GM23338 (cell line): ENCODE results near the gene UCHL1. TPM values are rescaled to one million over a fixed set of nuclear protein-coding genes. Genes with fewer than 3 reads are reported as not detected.

Source experiments
- ATAC-seq: fragments of 200-7000 bp; cut with Tn5 transposase; 3 replicates; pipeline ENCODE4 v1.9.1; 2020
- DNase-seq: peaks from one replicate; pipeline ENCODE4 v3.0.0-alpha.2; 2015; ENCODE audit warnings: low spot score
- H2AFZ ChIP-seq: fragments of 200-600 bp; sonication (generic); 2 replicates; pipeline ENCODE4 v1.8.0; 2016; ENCODE audit warnings: antibody characterized with exemption, mild to moderate bottlenecking, moderate library complexity
- H3F3A ChIP-seq: fragments of 200-600 bp; sonication (generic); replicated peaks from 2 replicates; pipeline ENCODE4 v1.8.0; 2017; ENCODE audit warnings: antibody characterized with exemption, mixed run types, low read depth
- H3K27ac ChIP-seq: fragments of 200-600 bp; sonication (generic); 2 replicates; pipeline ENCODE4 v1.6.1; 2016; ENCODE audit warnings: low read depth
- H3K27me3 ChIP-seq: fragments of 200-600 bp; sonication (generic); 2 replicates; pipeline ENCODE4 v1.8.0; 2016; ENCODE audit warnings: mild to moderate bottlenecking, mixed run types, moderate library complexity; ENCODE audit not compliant: insufficient read depth
- H3K36me3 ChIP-seq: fragments of 200-600 bp; sonication (generic); 2 replicates; pipeline ENCODE4 v1.8.0; 2016; ENCODE audit warnings: mild to moderate bottlenecking; ENCODE audit not compliant: insufficient read depth
- H3K4me1 ChIP-seq: fragments of 200-600 bp; sonication (generic); 2 replicates; pipeline ENCODE4 v1.8.0; 2016; ENCODE audit warnings: mild to moderate bottlenecking, moderate library complexity; ENCODE audit not compliant: insufficient read depth
- H3K4me2 ChIP-seq: fragments of 200-600 bp; sonication (generic); 2 replicates; pipeline ENCODE4 v1.7.1; 2017; ENCODE audit warnings: mixed run types
- H3K4me3 ChIP-seq: fragments of 200-600 bp; sonication (generic); 2 replicates; pipeline ENCODE4 v1.6.1; 2016; ENCODE audit warnings: mixed run types
- H3K79me2 ChIP-seq: fragments of 200-600 bp; sonication (generic); replicated peaks from 2 replicates; pipeline ENCODE4 v1.8.0; 2017; ENCODE audit warnings: mild to moderate bottlenecking; ENCODE audit not compliant: insufficient read depth
- H3K9me2 ChIP-seq: fragments of 200-600 bp; sonication (generic); 2 replicates; pipeline ENCODE4 v1.8.0; 2017; ENCODE audit not compliant: insufficient read depth
- H4K20me1 ChIP-seq: fragments of 200-600 bp; sonication (generic); replicated peaks from 2 replicates; pipeline ENCODE4 v1.8.0; 2017; ENCODE audit warnings: mild to moderate bottlenecking; ENCODE audit not compliant: insufficient read depth
- H3K27ac Mint-ChIP-seq: 2 replicates; pipeline ENCODE4 v1.8.0; 2020; ENCODE audit warnings: inconsistent platforms, mild to moderate bottlenecking, moderate library complexity, mixed read lengths
- H3K27me3 Mint-ChIP-seq: 3 replicates; pipeline ENCODE4 v1.8.0; 2022; ENCODE audit warnings: low read depth, mild to moderate bottlenecking, moderate library complexity, mixed read lengths, inconsistent platforms; ENCODE audit not compliant: insufficient read depth, poor library complexity
- H3K36me3 Mint-ChIP-seq: 3 replicates; pipeline ENCODE4 v1.8.0; 2021; ENCODE audit warnings: low read depth, mild to moderate bottlenecking, inconsistent platforms, moderate library complexity, mixed read lengths
- H3K4me1 Mint-ChIP-seq: 3 replicates; pipeline ENCODE4 v1.8.0; 2020; ENCODE audit warnings: mild to moderate bottlenecking, inconsistent platforms, mixed read lengths
- H3K4me3 Mint-ChIP-seq: 3 replicates; pipeline ENCODE4 v1.8.0; 2021; ENCODE audit warnings: moderate library complexity, mild to moderate bottlenecking, inconsistent platforms, mixed read lengths
- H3K9me3 Mint-ChIP-seq: 3 replicates; pipeline ENCODE4 v1.8.0; 2020; ENCODE audit warnings: moderate library complexity, mild to moderate bottlenecking, inconsistent platforms, mixed read lengths
- CREB1 ChIP-seq: fragments of 250-450 bp; sonication (Bioruptor Pico); IDR thresholded peaks from 2 replicates; pipeline ENCODE4 v1.5.0; 2020; ENCODE audit warnings: low read depth, mild to moderate bottlenecking, moderate library complexity
- CTCF ChIP-seq, 2 experiments: fragments of 200-600 bp in 1 of 2; sonication (generic) in 1 of 2; conservative IDR thresholded peaks; 2 replicates each; pipeline versions ENCODE4 v1.5.1 to v1.6.1; 2016 to 2017; ENCODE audit warnings: antibody characterized with exemption in 2 of 2, low read depth in 2 of 2, mild to moderate bottlenecking in 2 of 2, moderate library complexity in 1 of 2
- ETS1 ChIP-seq: IDR thresholded peaks from 2 replicates; pipeline ENCODE4 v1.6.1; 2016; ENCODE audit warnings: antibody characterized with exemption
- EZH2 ChIP-seq: fragments of 200-600 bp; sonication (generic); IDR thresholded peaks from one replicate; pipeline ENCODE4 v1.8.0; 2017; ENCODE audit warnings: antibody characterized with exemption, mild to moderate bottlenecking, low read depth; ENCODE audit not compliant: unreplicated experiment
- EZH2phosphoT487 ChIP-seq: fragments of 200-600 bp; sonication (generic); IDR thresholded peaks from one replicate; pipeline ENCODE4 v1.8.1; 2018; ENCODE audit warnings: antibody characterized with exemption; ENCODE audit not compliant: unreplicated experiment
- JUNB ChIP-seq: IDR thresholded peaks from one replicate; pipeline ENCODE4 v1.6.1; 2016; ENCODE audit warnings: antibody characterized with exemption; ENCODE audit not compliant: unreplicated experiment
- NANOG ChIP-seq: IDR thresholded peaks from 2 replicates; pipeline ENCODE4 v1.6.1; 2016; ENCODE audit warnings: antibody characterized with exemption, borderline replicate concordance
- POLR2AphosphoS5 ChIP-seq: IDR thresholded peaks from 2 replicates; pipeline ENCODE4 v1.6.1; 2016; ENCODE audit warnings: antibody characterized with exemption, low read depth
- REST ChIP-seq: IDR thresholded peaks from one replicate; pipeline ENCODE4 v1.6.1; 2018; ENCODE audit warnings: antibody characterized with exemption; ENCODE audit not compliant: unreplicated experiment
- STAT1 ChIP-seq: IDR thresholded peaks from one replicate; pipeline ENCODE4 v1.6.1; 2016; ENCODE audit warnings: antibody characterized with exemption; ENCODE audit not compliant: unreplicated experiment
- ZNF114 ChIP-seq: fragments of 250-450 bp; sonication (Bioruptor Pico); IDR thresholded peaks from 2 replicates; pipeline ENCODE4 v1.5.0; 2020; ENCODE audit warnings: mild to moderate bottlenecking, moderate library complexity
- ZNF331 ChIP-seq: fragments of 250-450 bp; sonication (Bioruptor Pico); IDR thresholded peaks from 2 replicates; pipeline ENCODE4 v1.5.0; 2020; ENCODE audit warnings: low read depth, mild to moderate bottlenecking, moderate library complexity
- ZNF462 ChIP-seq: fragments of 250-450 bp; sonication (Bioruptor Pico); IDR thresholded peaks from 2 replicates; pipeline ENCODE4 v1.5.0; 2020; ENCODE audit warnings: mild to moderate bottlenecking, moderate library complexity
- polyA plus RNA-seq: library from polyadenylated mRNA; unstranded; fragments of >200 nt; fragmentation: Nextera tagmentation; extraction: Ambion mirVana; gene quantifications from 2 replicates; pipeline ENCODE4 v1.2.1, GENCODE V29; 2016
- total RNA-seq: library from RNA; depleted of rRNA; stranded (reverse); fragments of >200 nt; shearing (Covaris generic); gene quantifications from 2 replicates; pipeline ENCODE4 v1.2.3, GENCODE V29; 2014

The UCHL1 gene
- total and polyA plus RNA-seq, 2 experiments from 2014 or later = 998 to 1,758 TPM

- H3K4me1 ChIP-seq = no peaks in the 10 kb centered on the region
- H3K79me2 ChIP-seq = no peaks in the 10 kb centered on the region
- no peaks in the 10 kb centered on the region for H3K9me2 ChIP-seq
- no peaks in the 10 kb centered on the region for H3K4me1 Mint-ChIP-seq
- peaks cover 36% of the 10 kb centered on the region for H3K36me3 Mint-ChIP-seq
- peaks cover 10% of the 10 kb centered on the region for H3K36me3 ChIP-seq
- H3K27me3 ChIP-seq = no peaks in the 10 kb centered on the region
- no peak for TF ChIP-seq ETS1
- no peak for TF ChIP-seq STAT1
- no peak for TF ChIP-seq EZH2
- no peak for TF ChIP-seq ZNF331
- no peak for TF ChIP-seq ZNF114
- TF ChIP-seq NANOG = no peak
- TF ChIP-seq EZH2phosphoT487 = no peak
- no peak for TF ChIP-seq REST
- no peak for TF ChIP-seq JUNB
- TF ChIP-seq ZNF462 (CRISPR knock-in tag) = no peak
- TF ChIP-seq CTCF (conservative IDR thresholded peaks at IDR 0.05; ENCODE audit: low read depth in 2 of 2) = no peak
- TF ChIP-seq POLR2AphosphoS5 = no peak
- TF ChIP-seq CREB1 (CRISPR knock-in tag) = no peak
- H3K27ac Mint-ChIP-seq = no peak overlapping the region
- ATAC-seq = no peak
- H3F3A ChIP-seq = no peaks in the 10 kb centered on the region
- no peak overlapping the region for H3K4me2 ChIP-seq
- H3K9me3 Mint-ChIP-seq = peaks cover 57% of the 10 kb centered on the region
- no peaks in the 10 kb centered on the region for H3K27me3 Mint-ChIP-seq
- no peak overlapping the region for H3K4me3 Mint-ChIP-seq
- H3K27ac ChIP-seq = no peak overlapping the region
- no peak for DNase-seq
- no peak overlapping the region for H3K4me3 ChIP-seq
- no peak overlapping the region for H2AFZ ChIP-seq
- no peaks in the 10 kb centered on the region for H4K20me1 ChIP-seq
Measured at GRCh38 chr4:41290479-41290878, 33.8 kb downstream of the UCHL1 start.
